ENCODE data around the gene CYSTM1.

The CYSTM1 gene

GRCh38 chr5:140141241-140141640, 33.7 kb upstream of the CYSTM1 start:
- peak; percentile 58 for DNase-seq (ENCODE audit: low read depth, low spot score)
- ChIA-PET CTCF (interaction anchor here (1.0 to 16.6 kb wide), 10 partner anchors 7 to 218 kb away, joined by 3 to 336 read pairs (median 26); partner anchors contain the start of gene PURA), POLR2A (no interaction called here)
- H3K4me3 ChIP-seq (ENCODE audit: low read depth, low read length) = no peak overlapping the region
- no peak for TF ChIP-seq CTCF (IDR thresholded peaks at IDR 0.05; ENCODE audit: insufficient read depth, low read length, missing control alignments)

- ChIA-PET CTCF (interaction anchor here (0.7 to 16.6 kb wide), 10 partner anchors 8 to 174 kb away, joined by 3 to 336 read pairs (median 47); partner anchors contain the start of gene PURA), POLR2A (no interaction called here)
- no peak for TF ChIP-seq CTCF (IDR thresholded peaks at IDR 0.05; ENCODE audit: insufficient read depth, low read length, missing control alignments)
- DNase-seq (ENCODE audit: low read depth, low spot score) = no peak
- no peak overlapping the region for H3K4me3 ChIP-seq (ENCODE audit: low read depth, low read length)
Observed at GRCh38 chr5:140142246-140142645, 32.7 kb upstream of the CYSTM1 start.

- ChIA-PET CTCF (interaction anchor here (1.0 to 16.6 kb wide), 10 partner anchors 8 to 175 kb away, joined by 3 to 336 read pairs (median 47); partner anchors contain the start of gene PURA), POLR2A (no interaction called here)
- no peak for DNase-seq (ENCODE audit: low read depth, low spot score)
- no peak overlapping the region for H3K4me3 ChIP-seq (ENCODE audit: low read depth, low read length)
- no peak for TF ChIP-seq CTCF (IDR thresholded peaks at IDR 0.05; ENCODE audit: insufficient read depth, low read length, missing control alignments)
Observed at GRCh38 chr5:140142856-140143255, 32.1 kb upstream of the CYSTM1 start.

- POLR2A ChIA-PET = no interaction called here
- no peak overlapping the region for H3K4me3 ChIP-seq (ENCODE audit: low read depth, low read length)
- no peak for TF ChIP-seq CTCF (IDR thresholded peaks at IDR 0.05; ENCODE audit: insufficient read depth, low read length, missing control alignments)
- CTCF ChIA-PET = interaction anchor here (0.8 to 16.6 kb wide), 32 partner anchors 9 to 356 kb away, joined by 3 to 336 read pairs (median 6); partner anchors contain the start of gene PURA
- no peak for DNase-seq (ENCODE audit: low read depth, low spot score)
Observed at GRCh38 chr5:140143521-140144258, 31.3 kb upstream of the CYSTM1 start.

- no peak for TF ChIP-seq CTCF (IDR thresholded peaks at IDR 0.05; ENCODE audit: insufficient read depth, low read length, missing control alignments)
- H3K4me3 ChIP-seq (ENCODE audit: low read depth, low read length) = no peak overlapping the region
- ChIA-PET POLR2A (no interaction called here), CTCF (interaction anchor here (0.6 to 16.6 kb wide), 42 partner anchors 11 to 808 kb away, joined by 3 to 336 read pairs (median 6); partner anchors contain the start of gene PURA)
- no peak for DNase-seq (ENCODE audit: low read depth, low spot score)
Observed at GRCh38 chr5:140145256-140145655, 29.7 kb upstream of the CYSTM1 start.

GRCh38 chr5:140145818-140146522, 29.0 kb upstream of the CYSTM1 start:
- ChIA-PET CTCF (interaction anchor here (0.6 to 16.6 kb wide), 39 partner anchors 11 to 809 kb away, joined by 3 to 336 read pairs (median 5); partner anchors contain the start of gene PURA), POLR2A (no interaction called here)
- no peak for DNase-seq (ENCODE audit: low read depth, low spot score)
- peak overlapping the region; percentile 48 for H3K4me3 ChIP-seq (ENCODE audit: low read depth, low read length)
- peak; percentile 69 for TF ChIP-seq CTCF (IDR thresholded peaks at IDR 0.05; ENCODE audit: insufficient read depth, low read length, missing control alignments)
